Stimulated activated CD8-positive, alpha-beta memory T cell treated with anti-CD3 and anti-CD28 coated beads, Interleukin-15, amount 100 ng/mL, for 4 hours (primary cell): ENCODE measurements around the gene TNIP3.
"Not testable (repeated sequence)": the region's sequence is repeated elsewhere in the genome, so short reads cannot be mapped to it uniquely, and the experiment has no call there.

Source experiments
- DNase-seq, 2 donors: peaks; one replicate each; pipeline ENCODE4 v3.0.0-alpha.2; 2020; ENCODE audit warnings: low read depth in 2 of 2

The TNIP3 gene

DNA sequence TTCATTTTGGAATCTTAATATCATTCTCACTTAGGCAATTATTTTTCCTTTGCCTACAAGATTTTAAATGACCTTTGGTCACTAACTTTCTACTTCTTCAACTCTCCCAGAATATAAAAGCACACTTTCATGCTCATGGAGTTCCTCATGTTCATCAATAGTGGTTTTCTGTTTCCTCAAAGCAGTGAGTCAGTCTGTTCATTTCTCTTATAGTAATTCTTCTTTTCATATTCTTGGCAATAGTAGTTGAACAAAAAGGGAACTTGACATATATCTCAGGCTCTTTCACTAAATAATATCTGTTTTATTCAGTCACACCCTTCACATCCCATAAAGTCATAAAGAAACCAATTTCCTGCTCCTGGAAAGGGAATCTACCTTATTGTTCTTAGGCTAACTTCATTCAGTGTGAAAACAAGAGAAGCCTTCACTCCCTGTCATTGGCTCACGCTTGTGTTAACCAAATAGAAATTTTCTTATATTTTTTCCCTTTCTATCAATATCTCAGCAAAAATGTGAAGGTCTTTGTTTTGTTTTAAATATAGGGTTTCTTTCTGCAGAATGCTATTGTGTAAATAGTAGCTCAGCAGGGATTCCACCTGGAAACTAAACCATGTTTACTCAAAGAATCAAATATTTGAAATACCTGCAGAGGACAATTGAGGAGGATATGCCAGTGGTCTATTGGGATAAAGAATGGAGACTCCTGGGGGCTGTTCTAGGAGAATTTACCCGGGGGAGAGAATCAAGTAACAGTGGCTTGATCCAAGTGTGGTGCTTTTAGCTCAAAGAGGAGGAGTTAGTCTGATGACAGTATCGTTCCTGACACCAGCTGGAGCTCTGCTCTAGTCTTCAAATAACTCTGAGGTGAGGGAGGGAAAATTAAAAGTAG lies 13.4 kb upstream of the TNIP3 start:
- DNase-seq, result no peak

DNA sequence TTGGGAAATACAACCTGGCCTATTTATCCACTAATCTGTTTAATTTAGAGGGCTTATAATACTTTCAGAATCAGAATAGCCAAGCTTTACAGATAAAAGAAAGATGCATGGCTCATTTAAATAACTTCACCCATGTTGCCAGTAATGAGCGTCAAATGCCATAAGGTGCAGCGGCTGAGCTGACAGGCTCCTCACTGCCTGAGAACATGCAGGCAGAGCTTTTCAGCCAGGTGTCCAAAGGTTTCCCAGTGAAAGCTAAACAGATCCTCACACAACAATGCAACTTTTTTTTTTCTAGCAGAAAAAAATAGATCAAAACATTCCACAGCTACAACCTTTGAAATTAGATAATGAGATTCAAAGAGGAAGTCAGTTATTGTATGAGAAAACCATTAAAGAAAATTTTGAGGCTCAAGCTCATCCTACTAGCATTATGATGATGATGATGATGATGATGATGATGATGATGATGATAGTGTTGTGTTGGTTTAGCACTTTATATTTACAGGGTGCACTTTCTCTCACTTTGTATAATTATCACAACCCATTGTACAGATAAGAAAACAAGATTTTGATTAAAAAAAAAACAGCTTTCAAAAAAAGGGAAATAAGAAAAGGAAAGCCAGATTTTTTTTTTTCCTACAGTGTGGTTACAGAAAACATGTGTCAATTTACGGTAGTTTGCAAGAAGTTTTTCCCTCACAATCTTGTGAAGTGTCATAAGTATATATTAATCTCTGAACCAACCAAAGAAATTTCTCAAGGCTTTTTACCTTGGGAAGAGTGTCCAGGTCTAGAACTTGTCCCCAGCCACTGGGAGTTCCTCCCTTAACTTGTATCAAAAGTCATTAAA lies 12.2 kb upstream of the TNIP3 start:
- DNase-seq, result no peak

GRCh38 chr4:121171477-121171876 lies 7.4 kb upstream of the TNIP3 start:
- DNase-seq, result not testable (repeated sequence)

GRCh38 chr4:121168446-121169281 lies 4.5 kb upstream of the TNIP3 start:
- no peak for DNase-seq

DNA sequence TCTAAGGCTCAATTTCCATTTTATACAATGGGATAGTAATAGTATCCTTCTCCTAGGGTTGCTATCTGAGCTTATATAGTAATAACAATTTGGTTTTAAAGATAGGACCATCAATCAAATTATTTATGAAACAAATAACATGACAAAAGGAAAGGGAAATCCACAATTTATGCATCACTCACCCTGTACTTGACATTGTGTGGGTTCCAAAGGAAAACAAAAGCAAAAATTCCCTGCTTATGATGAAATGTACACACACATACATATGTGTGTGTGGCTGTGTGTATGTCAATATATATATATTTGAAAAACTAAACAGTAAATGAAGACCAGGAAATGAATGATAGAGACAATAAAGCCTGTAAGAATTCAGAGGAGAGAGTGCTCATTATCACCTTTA lies 2.9 kb upstream of the TNIP3 start:
- no peak for DNase-seq

DNA sequence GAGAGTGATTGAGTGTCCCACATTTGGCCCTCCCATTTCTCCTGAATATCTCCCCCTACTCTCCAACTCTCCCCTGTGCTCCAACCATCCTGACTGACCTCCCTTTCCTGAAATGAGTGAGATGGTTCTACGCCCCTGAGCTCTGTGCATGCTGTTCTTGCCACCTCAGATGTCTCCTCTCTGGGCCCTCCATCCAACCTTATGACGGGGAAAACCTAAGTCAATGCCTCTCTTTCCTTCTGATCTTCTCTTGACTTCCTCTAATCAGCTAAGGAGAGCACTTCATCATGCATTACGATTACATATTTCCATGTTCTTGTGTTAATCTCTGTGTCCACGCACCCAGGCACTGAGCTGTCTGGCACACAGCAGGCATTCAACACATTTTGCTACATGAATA lies 1.1 kb upstream of the TNIP3 start:
- no peak for DNase-seq

GRCh38 chr4:121156822-121157769 lies 7.0 kb downstream of the TNIP3 start:
- DNase-seq, result no peak

GRCh38 chr4:121155893-121156292 lies 8.2 kb downstream of the TNIP3 start:
- DNase-seq, result no peak

DNA sequence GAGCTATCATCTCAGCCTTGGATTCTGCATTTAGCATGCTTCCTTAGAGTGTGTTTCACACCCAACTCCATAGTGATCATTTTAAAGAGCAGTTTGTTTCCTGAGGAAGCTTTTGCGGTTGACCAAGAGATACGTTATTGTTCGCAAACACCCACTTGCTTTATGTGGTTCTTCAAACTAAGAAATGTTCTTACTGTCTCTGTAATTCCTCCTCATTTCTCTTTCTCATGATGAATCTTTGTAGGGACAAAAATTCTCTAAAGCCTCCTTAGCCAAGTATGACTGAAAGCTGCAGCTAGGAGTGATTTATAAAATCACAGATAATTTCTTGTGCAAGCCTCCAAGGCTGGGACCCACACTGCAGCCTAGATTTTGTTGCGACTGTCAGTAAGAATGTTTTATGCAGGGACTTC lies 10.0 kb downstream of the TNIP3 start:
- DNase-seq, result no peak

- no peak for DNase-seq
Observed at GRCh38 chr4:121151942-121152341, 12.2 kb downstream of the TNIP3 start.

GRCh38 chr4:121150486-121150885 lies 13.6 kb downstream of the TNIP3 start:
- DNase-seq, result no peak

DNA sequence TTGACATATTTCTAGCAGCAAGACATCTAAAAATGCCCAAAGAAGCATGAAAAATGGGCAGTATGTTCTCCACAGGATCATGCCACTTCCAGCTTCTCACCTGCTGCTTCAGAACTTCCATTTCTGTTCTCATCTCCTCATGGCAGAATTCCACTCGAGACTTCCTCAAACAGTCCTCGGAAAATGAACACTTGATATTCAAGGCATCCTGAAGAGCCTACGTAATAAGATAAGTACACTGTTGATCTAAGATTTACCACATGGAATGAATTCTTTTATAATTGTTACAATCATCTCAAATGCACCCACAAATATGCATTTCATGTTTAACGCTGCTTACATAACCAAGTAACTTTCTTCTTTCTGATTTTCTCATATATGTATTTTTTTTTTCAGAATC lies 14.1 kb downstream of the TNIP3 start:
- no peak for DNase-seq

DNA sequence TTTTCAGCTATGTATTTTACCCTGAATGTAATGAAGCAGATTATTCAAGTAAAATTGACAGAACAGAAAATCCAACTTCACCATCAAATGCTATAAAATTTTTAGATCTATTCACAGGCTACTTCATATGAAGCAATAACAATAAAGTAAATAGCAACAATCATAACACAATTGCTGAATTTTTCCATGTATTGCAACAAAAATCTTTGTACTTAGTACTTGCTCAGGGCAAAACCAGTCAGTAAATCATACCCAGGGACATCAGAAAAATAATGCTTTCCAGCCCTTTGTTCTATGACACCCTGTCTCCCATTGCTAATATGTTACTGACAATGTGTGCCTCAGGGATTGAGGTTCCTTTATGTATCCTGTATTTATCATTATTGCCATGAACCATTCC lies 15.5 kb downstream of the TNIP3 start:
- DNase-seq, result no peak

- no peak for DNase-seq
Observed at GRCh38 chr4:121148000-121148399, 16.1 kb downstream of the TNIP3 start.

- DNase-seq, result no peak
Observed at GRCh38 chr4:121146530-121146929, 17.6 kb downstream of the TNIP3 start.

DNA sequence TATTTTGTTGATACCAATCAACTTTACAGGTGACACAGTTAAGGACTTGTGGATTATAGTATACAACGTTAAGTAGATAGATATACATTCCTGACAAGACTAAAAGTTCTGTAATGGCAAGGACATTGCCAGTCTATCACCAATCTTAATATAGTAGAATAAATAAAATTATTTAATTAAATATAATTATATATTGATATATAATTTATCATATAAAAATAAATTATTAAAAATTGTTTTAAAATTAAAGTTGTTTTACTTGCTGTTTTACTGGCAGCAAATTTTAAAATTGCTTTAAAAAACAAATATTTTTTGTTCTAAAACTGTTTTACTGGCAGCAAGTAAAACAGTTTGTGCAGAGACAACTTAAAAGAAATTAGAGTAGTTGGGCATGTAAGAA lies 18.7 kb downstream of the TNIP3 start:
- DNase-seq, result no peak

- DNase-seq, result no peak
Observed at GRCh38 chr4:121144021-121144420, 20.1 kb downstream of the TNIP3 start.

DNA sequence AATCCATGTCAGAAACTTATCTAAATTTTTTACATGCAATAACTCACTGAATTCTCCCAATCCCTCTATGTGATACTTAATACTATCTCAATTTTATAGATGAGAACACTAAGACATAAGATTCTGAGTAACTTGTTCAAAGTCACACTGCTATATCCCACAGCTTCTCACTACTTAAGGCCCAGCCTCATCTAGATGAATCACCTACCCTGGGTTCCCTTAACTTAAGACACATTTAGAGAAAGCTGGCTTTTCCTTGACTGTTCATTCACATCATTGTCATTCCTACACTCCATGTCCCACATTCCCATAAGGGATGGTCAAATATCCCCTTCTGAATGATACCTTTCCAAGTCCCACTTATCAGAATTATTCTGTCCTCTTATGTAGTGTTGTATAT lies 21.0 kb downstream of the TNIP3 start:
- no peak for DNase-seq

GRCh38 chr4:121140716-121141460 lies 23.2 kb downstream of the TNIP3 start:
- DNase-seq, result no peak
